GM23338 (cell line): ENCODE results near the gene LRIT3. TPM values are rescaled to one million over a fixed set of nuclear protein-coding genes. Genes with fewer than 3 reads are reported as not detected.

Experiments
- ATAC-seq: fragments of 200-7000 bp; cut with Tn5 transposase; 3 replicates; pipeline ENCODE4 v1.9.1; 2020
- DNase-seq: peaks from one replicate; pipeline ENCODE4 v3.0.0-alpha.2; 2015; ENCODE audit warnings: low spot score
- H2AFZ ChIP-seq: fragments of 200-600 bp; sonication (generic); 2 replicates; pipeline ENCODE4 v1.8.0; 2016; ENCODE audit warnings: antibody characterized with exemption, mild to moderate bottlenecking, moderate library complexity
- H3F3A ChIP-seq: fragments of 200-600 bp; sonication (generic); replicated peaks from 2 replicates; pipeline ENCODE4 v1.8.0; 2017; ENCODE audit warnings: antibody characterized with exemption, mixed run types, low read depth
- H3K27ac ChIP-seq: fragments of 200-600 bp; sonication (generic); 2 replicates; pipeline ENCODE4 v1.6.1; 2016; ENCODE audit warnings: low read depth
- H3K27me3 ChIP-seq: fragments of 200-600 bp; sonication (generic); 2 replicates; pipeline ENCODE4 v1.8.0; 2016; ENCODE audit warnings: mild to moderate bottlenecking, mixed run types, moderate library complexity; ENCODE audit not compliant: insufficient read depth
- H3K36me3 ChIP-seq: fragments of 200-600 bp; sonication (generic); 2 replicates; pipeline ENCODE4 v1.8.0; 2016; ENCODE audit warnings: mild to moderate bottlenecking; ENCODE audit not compliant: insufficient read depth
- H3K4me1 ChIP-seq: fragments of 200-600 bp; sonication (generic); 2 replicates; pipeline ENCODE4 v1.8.0; 2016; ENCODE audit warnings: mild to moderate bottlenecking, moderate library complexity; ENCODE audit not compliant: insufficient read depth
- H3K4me2 ChIP-seq: fragments of 200-600 bp; sonication (generic); 2 replicates; pipeline ENCODE4 v1.7.1; 2017; ENCODE audit warnings: mixed run types
- H3K4me3 ChIP-seq: fragments of 200-600 bp; sonication (generic); 2 replicates; pipeline ENCODE4 v1.6.1; 2016; ENCODE audit warnings: mixed run types
- H3K79me2 ChIP-seq: fragments of 200-600 bp; sonication (generic); replicated peaks from 2 replicates; pipeline ENCODE4 v1.8.0; 2017; ENCODE audit warnings: mild to moderate bottlenecking; ENCODE audit not compliant: insufficient read depth
- H3K9me2 ChIP-seq: fragments of 200-600 bp; sonication (generic); 2 replicates; pipeline ENCODE4 v1.8.0; 2017; ENCODE audit not compliant: insufficient read depth
- H4K20me1 ChIP-seq: fragments of 200-600 bp; sonication (generic); replicated peaks from 2 replicates; pipeline ENCODE4 v1.8.0; 2017; ENCODE audit warnings: mild to moderate bottlenecking; ENCODE audit not compliant: insufficient read depth
- H3K27ac Mint-ChIP-seq: 2 replicates; pipeline ENCODE4 v1.8.0; 2020; ENCODE audit warnings: inconsistent platforms, mild to moderate bottlenecking, moderate library complexity, mixed read lengths
- H3K27me3 Mint-ChIP-seq: 3 replicates; pipeline ENCODE4 v1.8.0; 2022; ENCODE audit warnings: low read depth, mild to moderate bottlenecking, moderate library complexity, mixed read lengths, inconsistent platforms; ENCODE audit not compliant: insufficient read depth, poor library complexity
- H3K36me3 Mint-ChIP-seq: 3 replicates; pipeline ENCODE4 v1.8.0; 2021; ENCODE audit warnings: low read depth, mild to moderate bottlenecking, inconsistent platforms, moderate library complexity, mixed read lengths
- H3K4me1 Mint-ChIP-seq: 3 replicates; pipeline ENCODE4 v1.8.0; 2020; ENCODE audit warnings: mild to moderate bottlenecking, inconsistent platforms, mixed read lengths
- H3K4me3 Mint-ChIP-seq: 3 replicates; pipeline ENCODE4 v1.8.0; 2021; ENCODE audit warnings: moderate library complexity, mild to moderate bottlenecking, inconsistent platforms, mixed read lengths
- H3K9me3 Mint-ChIP-seq: 3 replicates; pipeline ENCODE4 v1.8.0; 2020; ENCODE audit warnings: moderate library complexity, mild to moderate bottlenecking, inconsistent platforms, mixed read lengths
- CREB1 ChIP-seq: fragments of 250-450 bp; sonication (Bioruptor Pico); IDR thresholded peaks from 2 replicates; pipeline ENCODE4 v1.5.0; 2020; ENCODE audit warnings: low read depth, mild to moderate bottlenecking, moderate library complexity
- CTCF ChIP-seq, 2 experiments: fragments of 200-600 bp in 1 of 2; sonication (generic) in 1 of 2; conservative IDR thresholded peaks; 2 replicates each; pipeline versions ENCODE4 v1.5.1 to v1.6.1; 2016 to 2017; ENCODE audit warnings: antibody characterized with exemption in 2 of 2, low read depth in 2 of 2, mild to moderate bottlenecking in 2 of 2, moderate library complexity in 1 of 2
- ETS1 ChIP-seq: IDR thresholded peaks from 2 replicates; pipeline ENCODE4 v1.6.1; 2016; ENCODE audit warnings: antibody characterized with exemption
- EZH2 ChIP-seq: fragments of 200-600 bp; sonication (generic); IDR thresholded peaks from one replicate; pipeline ENCODE4 v1.8.0; 2017; ENCODE audit warnings: antibody characterized with exemption, mild to moderate bottlenecking, low read depth; ENCODE audit not compliant: unreplicated experiment
- EZH2phosphoT487 ChIP-seq: fragments of 200-600 bp; sonication (generic); IDR thresholded peaks from one replicate; pipeline ENCODE4 v1.8.1; 2018; ENCODE audit warnings: antibody characterized with exemption; ENCODE audit not compliant: unreplicated experiment
- JUNB ChIP-seq: IDR thresholded peaks from one replicate; pipeline ENCODE4 v1.6.1; 2016; ENCODE audit warnings: antibody characterized with exemption; ENCODE audit not compliant: unreplicated experiment
- NANOG ChIP-seq: IDR thresholded peaks from 2 replicates; pipeline ENCODE4 v1.6.1; 2016; ENCODE audit warnings: antibody characterized with exemption, borderline replicate concordance
- POLR2AphosphoS5 ChIP-seq: IDR thresholded peaks from 2 replicates; pipeline ENCODE4 v1.6.1; 2016; ENCODE audit warnings: antibody characterized with exemption, low read depth
- REST ChIP-seq: IDR thresholded peaks from one replicate; pipeline ENCODE4 v1.6.1; 2018; ENCODE audit warnings: antibody characterized with exemption; ENCODE audit not compliant: unreplicated experiment
- STAT1 ChIP-seq: IDR thresholded peaks from one replicate; pipeline ENCODE4 v1.6.1; 2016; ENCODE audit warnings: antibody characterized with exemption; ENCODE audit not compliant: unreplicated experiment
- ZNF114 ChIP-seq: fragments of 250-450 bp; sonication (Bioruptor Pico); IDR thresholded peaks from 2 replicates; pipeline ENCODE4 v1.5.0; 2020; ENCODE audit warnings: mild to moderate bottlenecking, moderate library complexity
- ZNF331 ChIP-seq: fragments of 250-450 bp; sonication (Bioruptor Pico); IDR thresholded peaks from 2 replicates; pipeline ENCODE4 v1.5.0; 2020; ENCODE audit warnings: low read depth, mild to moderate bottlenecking, moderate library complexity
- ZNF462 ChIP-seq: fragments of 250-450 bp; sonication (Bioruptor Pico); IDR thresholded peaks from 2 replicates; pipeline ENCODE4 v1.5.0; 2020; ENCODE audit warnings: mild to moderate bottlenecking, moderate library complexity
- polyA plus RNA-seq: library from polyadenylated mRNA; unstranded; fragments of >200 nt; fragmentation: Nextera tagmentation; extraction: Ambion mirVana; gene quantifications from 2 replicates; pipeline ENCODE4 v1.2.1, GENCODE V29; 2016
- total RNA-seq: library from RNA; depleted of rRNA; stranded (reverse); fragments of >200 nt; shearing (Covaris generic); gene quantifications from 2 replicates; pipeline ENCODE4 v1.2.3, GENCODE V29; 2014

The LRIT3 gene
- total and polyA plus RNA-seq, 2 experiments from 2014 or later: 0.14 TPM; not detected in 1

- Histone ChIP-seq H3K9me2 (no peaks in the 10 kb centered on the region), H3F3A (no peaks in the 10 kb centered on the region), H2AFZ (no peak overlapping the region), H3K4me3 (peak overlapping the region; percentile 3; the same call in 1 of the 2 replicates), H3K27me3 (no peaks in the 10 kb centered on the region), H3K4me1 (peaks cover 26% of the 10 kb centered on the region), H3K36me3 (no peaks in the 10 kb centered on the region), H3K79me2 (no peaks in the 10 kb centered on the region), H3K27ac (no peak overlapping the region), H4K20me1 (no peaks in the 10 kb centered on the region), H3K4me2 (peak overlapping the region; percentile 58)
- no peaks in the 10 kb centered on the region for H3K9me3 Mint-ChIP-seq
- TF ChIP-seq ZNF462 (no peak), REST (no peak), CREB1 (CRISPR knock-in tag) (no peak), EZH2phosphoT487 (no peak), JUNB (no peak), POLR2AphosphoS5 (no peak), ZNF114 (CRISPR knock-in tag) (no peak), ZNF331 (no peak), CTCF (conservative IDR thresholded peaks at IDR 0.05; ENCODE audit: low read depth in 2 of 2) (no peak), STAT1 (no peak), EZH2 (no peak), NANOG (no peak), ETS1 (no peak)
- ATAC-seq: no peak
- peaks cover 38% of the 10 kb centered on the region for H3K4me1 Mint-ChIP-seq
- peaks cover 2% of the 10 kb centered on the region for H3K27me3 Mint-ChIP-seq
- no peaks in the 10 kb centered on the region for H3K36me3 Mint-ChIP-seq
- H3K27ac Mint-ChIP-seq: peak overlapping the region; percentile 68; the same call in 1 of the 2 replicates
- H3K4me3 Mint-ChIP-seq: peak overlapping the region; percentile 32
- DNase-seq: no peak
Measured at GRCh38 chr4:109913596-109914241, 65.8 kb downstream of the LRIT3 start.
